ENCODE results near the gene TOR3A.

TOR3A gene

GRCh38 chr1:179046808-179047635, 34.8 kb upstream of the TOR3A start:
- no peaks in the 10 kb centered on the region for H3K27me3 ChIP-seq (ENCODE audit: control insufficient read depth, insufficient read depth, low read length)
- H3K9me3 ChIP-seq (ENCODE audit: control insufficient read depth, insufficient read depth, low read depth, low read length): peaks cover 1% of the 10 kb centered on the region
- H3K4me1 ChIP-seq (ENCODE audit: control insufficient read depth, insufficient read depth, low read length): no peaks in the 10 kb centered on the region
- H3K36me3 ChIP-seq (ENCODE audit: control insufficient read depth, insufficient read depth, low read length): peaks cover 3% of the 10 kb centered on the region; the same call in 1 of the 2 replicates
- H3K4me3 ChIP-seq (ENCODE audit: low read depth, low read length): no peak overlapping the region
- no peak overlapping the region for H3K27ac ChIP-seq (ENCODE audit: low read depth, low read length)
- no peak overlapping the region for H3K9ac ChIP-seq (ENCODE audit: low read length)

- Histone ChIP-seq H3K36me3 (ENCODE audit: control insufficient read depth, insufficient read depth, low read length) (peaks cover 3% of the 10 kb centered on the region; the same call in 1 of the 2 replicates), H3K27me3 (ENCODE audit: control insufficient read depth, insufficient read depth, low read length) (no peaks in the 10 kb centered on the region), H3K4me3 (ENCODE audit: low read depth, low read length) (no peak overlapping the region), H3K9ac (ENCODE audit: low read length) (no peak overlapping the region), H3K27ac (ENCODE audit: low read depth, low read length) (no peak overlapping the region), H3K9me3 (ENCODE audit: control insufficient read depth, insufficient read depth, low read depth, low read length) (no peaks in the 10 kb centered on the region), H3K4me1 (ENCODE audit: control insufficient read depth, insufficient read depth, low read length) (no peaks in the 10 kb centered on the region)
Observed at GRCh38 chr1:179047636-179047997, 34.3 kb upstream of the TOR3A start.

- H3K27me3 ChIP-seq (ENCODE audit: control insufficient read depth, insufficient read depth, low read length): no peaks in the 10 kb centered on the region
- no peak overlapping the region for H3K27ac ChIP-seq (ENCODE audit: low read depth, low read length)
- no peaks in the 10 kb centered on the region for H3K9me3 ChIP-seq (ENCODE audit: control insufficient read depth, insufficient read depth, low read depth, low read length)
- H3K36me3 ChIP-seq (ENCODE audit: control insufficient read depth, insufficient read depth, low read length): peaks cover 3% of the 10 kb centered on the region; the same call in 1 of the 2 replicates
- H3K9ac ChIP-seq (ENCODE audit: low read length): no peak overlapping the region
- H3K4me1 ChIP-seq (ENCODE audit: control insufficient read depth, insufficient read depth, low read length): no peaks in the 10 kb centered on the region
- H3K4me3 ChIP-seq (ENCODE audit: low read depth, low read length): no peak overlapping the region
Observed at GRCh38 chr1:179048339-179049124, 33.3 kb upstream of the TOR3A start.

GRCh38 chr1:179052776-179053175, 29.1 kb upstream of the TOR3A start:
- H3K27ac ChIP-seq (ENCODE audit: low read depth, low read length): no peak overlapping the region
- H3K36me3 ChIP-seq (ENCODE audit: control insufficient read depth, insufficient read depth, low read length): peaks cover 21% of the 10 kb centered on the region
- H3K27me3 ChIP-seq (ENCODE audit: control insufficient read depth, insufficient read depth, low read length): no peaks in the 10 kb centered on the region
- no peak overlapping the region for H3K9ac ChIP-seq (ENCODE audit: low read length)
- no peaks in the 10 kb centered on the region; the same call in 1 of the 2 replicates for H3K9me3 ChIP-seq (ENCODE audit: control insufficient read depth, insufficient read depth, low read depth, low read length)
- peaks cover 4% of the 10 kb centered on the region; the same call in 1 of the 2 replicates for H3K4me1 ChIP-seq (ENCODE audit: control insufficient read depth, insufficient read depth, low read length)
- no peak overlapping the region for H3K4me3 ChIP-seq (ENCODE audit: low read depth, low read length)

- H3K4me3 ChIP-seq (ENCODE audit: low read depth, low read length): no peak overlapping the region
- H3K9ac ChIP-seq (ENCODE audit: low read length): no peak overlapping the region
- no peak overlapping the region for H3K27ac ChIP-seq (ENCODE audit: low read depth, low read length)
- H3K27me3 ChIP-seq (ENCODE audit: control insufficient read depth, insufficient read depth, low read length): no peaks in the 10 kb centered on the region
- H3K9me3 ChIP-seq (ENCODE audit: control insufficient read depth, insufficient read depth, low read depth, low read length): no peaks in the 10 kb centered on the region; the same call in 1 of the 2 replicates
- H3K4me1 ChIP-seq (ENCODE audit: control insufficient read depth, insufficient read depth, low read length): peaks cover 9% of the 10 kb centered on the region
- peaks cover 21% of the 10 kb centered on the region for H3K36me3 ChIP-seq (ENCODE audit: control insufficient read depth, insufficient read depth, low read length)
Observed at GRCh38 chr1:179053486-179053885, 28.4 kb upstream of the TOR3A start.

- Histone ChIP-seq H3K9me3 (ENCODE audit: control insufficient read depth, insufficient read depth, low read depth, low read length) (no peaks in the 10 kb centered on the region; the same call in 1 of the 2 replicates), H3K27ac (ENCODE audit: low read depth, low read length) (no peak overlapping the region), H3K36me3 (ENCODE audit: control insufficient read depth, insufficient read depth, low read length) (peaks cover 19% of the 10 kb centered on the region), H3K4me1 (ENCODE audit: control insufficient read depth, insufficient read depth, low read length) (peaks cover 19% of the 10 kb centered on the region), H3K4me3 (ENCODE audit: low read depth, low read length) (no peak overlapping the region), H3K9ac (ENCODE audit: low read length) (no peak overlapping the region), H3K27me3 (ENCODE audit: control insufficient read depth, insufficient read depth, low read length) (no peaks in the 10 kb centered on the region)
Observed at GRCh38 chr1:179055937-179056336, 25.9 kb upstream of the TOR3A start.

- H3K4me3 ChIP-seq (ENCODE audit: low read depth, low read length): no peak overlapping the region
- H3K27ac ChIP-seq (ENCODE audit: low read depth, low read length): peak overlapping the region; percentile 31; the same call in 1 of the 2 replicates
- H3K27me3 ChIP-seq (ENCODE audit: control insufficient read depth, insufficient read depth, low read length): no peaks in the 10 kb centered on the region
- no peaks in the 10 kb centered on the region; the same call in 1 of the 2 replicates for H3K9me3 ChIP-seq (ENCODE audit: control insufficient read depth, insufficient read depth, low read depth, low read length)
- H3K36me3 ChIP-seq (ENCODE audit: control insufficient read depth, insufficient read depth, low read length): peaks cover 20% of the 10 kb centered on the region
- peaks cover 19% of the 10 kb centered on the region for H3K4me1 ChIP-seq (ENCODE audit: control insufficient read depth, insufficient read depth, low read length)
- no peak overlapping the region for H3K9ac ChIP-seq (ENCODE audit: low read length)
Observed at GRCh38 chr1:179058487-179059483, 23.1 kb upstream of the TOR3A start.

- Histone ChIP-seq H3K4me3 (ENCODE audit: low read depth, low read length) (no peak overlapping the region), H3K4me1 (ENCODE audit: control insufficient read depth, insufficient read depth, low read length) (peaks cover 19% of the 10 kb centered on the region), H3K27ac (ENCODE audit: low read depth, low read length) (peak overlapping the region; percentile 53; the same call in 1 of the 2 replicates), H3K36me3 (ENCODE audit: control insufficient read depth, insufficient read depth, low read length) (peaks cover 20% of the 10 kb centered on the region), H3K9ac (ENCODE audit: low read length) (no peak overlapping the region), H3K27me3 (ENCODE audit: control insufficient read depth, insufficient read depth, low read length) (no peaks in the 10 kb centered on the region), H3K9me3 (ENCODE audit: control insufficient read depth, insufficient read depth, low read depth, low read length) (no peaks in the 10 kb centered on the region; the same call in 1 of the 2 replicates)
Observed at GRCh38 chr1:179061360-179062282, 20.2 kb upstream of the TOR3A start.

GRCh38 chr1:179066471-179066870, 15.4 kb upstream of the TOR3A start:
- Histone ChIP-seq H3K36me3 (ENCODE audit: control insufficient read depth, insufficient read depth, low read length) (peaks cover 32% of the 10 kb centered on the region), H3K9me3 (ENCODE audit: control insufficient read depth, insufficient read depth, low read depth, low read length) (no peaks in the 10 kb centered on the region), H3K4me1 (ENCODE audit: control insufficient read depth, insufficient read depth, low read length) (no peaks in the 10 kb centered on the region), H3K27me3 (ENCODE audit: control insufficient read depth, insufficient read depth, low read length) (no peaks in the 10 kb centered on the region), H3K4me3 (ENCODE audit: low read depth, low read length) (no peak overlapping the region), H3K27ac (ENCODE audit: low read depth, low read length) (no peak overlapping the region), H3K9ac (ENCODE audit: low read length) (no peak overlapping the region)
